Fibroblast of villous mesenchyme (primary cell): ENCODE results near the gene TRAPPC2B. TPM values are rescaled to one million over a fixed set of nuclear protein-coding genes. Genes with fewer than 3 reads are reported as not detected.
"Not testable (repeated sequence)": the region's sequence is repeated elsewhere in the genome, so short reads cannot be mapped to it uniquely, and the experiment has no call there.

Experiments
- DNase-seq: peaks from one replicate; pipeline ENCODE4 v3.0.0-alpha.2; 2010; ENCODE audit warnings: low read depth
- H3K4me3 ChIP-seq: 2 replicates; pipeline ENCODE4 v1.5.1; 2011; ENCODE audit warnings: low read depth, mild to moderate bottlenecking, low read length
- total RNA-seq: library from RNA; depleted of rRNA; stranded (reverse); fragments of >200 nt; gene quantifications from 2 replicates; pipeline ENCODE4 v1.2.3, GENCODE V29; 2012
- TF ChIP-seq, protein P1 (sequence below): IDR thresholded peaks from 2 replicates; pipeline ENCODE4 v1.5.1; 2012; ENCODE audit warnings: low read depth, mild to moderate bottlenecking, low read length; ENCODE audit not compliant: insufficient read depth

The TRAPPC2B gene
- total RNA-seq, 1 donor, result 11.7 TPM

DNA sequence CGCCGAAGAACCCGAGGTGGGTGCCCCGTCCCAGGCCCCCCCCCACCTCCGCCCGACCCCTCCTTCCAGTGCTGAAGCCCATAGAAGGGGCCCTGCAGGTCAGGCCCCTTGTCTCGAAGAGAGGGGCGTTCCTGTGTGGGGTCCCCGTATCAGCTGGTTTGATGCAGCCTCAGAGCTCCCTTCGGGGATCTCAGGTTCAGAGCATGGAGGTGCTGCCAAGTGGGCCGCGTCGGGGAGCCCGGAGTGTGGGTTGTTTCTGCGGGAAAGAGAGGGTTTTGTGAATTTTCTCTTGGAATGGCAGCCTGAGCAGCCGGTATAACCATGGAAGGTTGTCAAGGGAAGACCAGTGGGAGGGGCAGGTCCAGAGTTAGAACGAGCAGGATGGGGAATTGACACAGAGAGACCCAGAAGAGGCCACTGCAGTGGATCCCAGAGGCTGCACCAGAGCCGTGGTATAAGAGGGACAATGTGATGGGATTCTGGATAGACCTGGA, 384 bp downstream of the TRAPPC2B start:
- TF ChIP-seq, protein P1, sequence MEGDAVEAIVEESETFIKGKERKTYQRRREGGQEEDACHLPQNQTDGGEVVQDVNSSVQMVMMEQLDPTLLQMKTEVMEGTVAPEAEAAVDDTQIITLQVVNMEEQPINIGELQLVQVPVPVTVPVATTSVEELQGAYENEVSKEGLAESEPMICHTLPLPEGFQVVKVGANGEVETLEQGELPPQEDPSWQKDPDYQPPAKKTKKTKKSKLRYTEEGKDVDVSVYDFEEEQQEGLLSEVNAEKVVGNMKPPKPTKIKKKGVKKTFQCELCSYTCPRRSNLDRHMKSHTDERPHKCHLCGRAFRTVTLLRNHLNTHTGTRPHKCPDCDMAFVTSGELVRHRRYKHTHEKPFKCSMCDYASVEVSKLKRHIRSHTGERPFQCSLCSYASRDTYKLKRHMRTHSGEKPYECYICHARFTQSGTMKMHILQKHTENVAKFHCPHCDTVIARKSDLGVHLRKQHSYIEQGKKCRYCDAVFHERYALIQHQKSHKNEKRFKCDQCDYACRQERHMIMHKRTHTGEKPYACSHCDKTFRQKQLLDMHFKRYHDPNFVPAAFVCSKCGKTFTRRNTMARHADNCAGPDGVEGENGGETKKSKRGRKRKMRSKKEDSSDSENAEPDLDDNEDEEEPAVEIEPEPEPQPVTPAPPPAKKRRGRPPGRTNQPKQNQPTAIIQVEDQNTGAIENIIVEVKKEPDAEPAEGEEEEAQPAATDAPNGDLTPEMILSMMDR, result no peak
- peak overlapping the region; percentile 72 for H3K4me3 ChIP-seq
- DNase-seq, result peak; percentile 21

DNA sequence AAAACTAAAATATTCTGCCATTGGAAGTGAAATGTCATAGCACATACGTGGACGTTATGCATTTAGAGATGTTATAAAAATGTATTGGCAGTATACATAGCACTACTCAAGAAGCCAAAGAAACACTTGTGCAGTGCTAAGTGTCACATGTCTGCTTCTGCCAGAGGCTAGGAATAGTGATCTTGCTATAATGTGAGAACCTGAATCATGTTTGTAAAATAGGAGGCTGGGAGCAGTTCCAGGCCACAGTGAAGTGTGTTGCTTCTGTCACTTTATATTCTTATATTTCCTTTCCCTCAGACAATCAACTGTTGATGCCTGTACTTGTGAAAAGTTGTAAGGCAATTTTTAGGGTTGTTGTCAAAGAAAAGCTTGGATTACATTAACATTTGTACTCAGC, 3.4 kb downstream of the TRAPPC2B start:
- no peak overlapping the region for H3K4me3 ChIP-seq
- DNase-seq, result no peak
- TF ChIP-seq, protein P1, result no peak

DNA sequence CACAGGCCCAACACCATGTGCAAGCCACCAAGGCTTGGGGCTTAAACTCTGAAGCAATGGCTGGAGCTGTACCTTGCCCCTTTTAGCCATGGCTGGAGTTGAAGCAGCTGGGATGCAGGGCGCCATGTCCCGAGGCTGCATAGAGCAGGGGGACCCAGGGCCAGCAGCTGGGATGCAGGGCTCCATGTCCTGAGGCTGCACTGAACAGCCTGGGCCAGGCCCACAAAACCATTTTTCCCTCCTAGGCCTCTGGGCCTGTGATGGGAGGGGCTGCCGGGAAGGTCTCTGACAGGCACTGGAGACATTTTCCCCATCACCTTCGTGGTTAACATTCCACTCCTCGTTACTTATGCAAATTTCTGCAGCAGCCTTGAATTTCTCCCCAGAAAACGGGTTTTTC, 10.8 kb downstream of the TRAPPC2B start:
- H3K4me3 ChIP-seq, result no peak overlapping the region
- TF ChIP-seq, protein P1, result no peak
- no peak for DNase-seq

DNA sequence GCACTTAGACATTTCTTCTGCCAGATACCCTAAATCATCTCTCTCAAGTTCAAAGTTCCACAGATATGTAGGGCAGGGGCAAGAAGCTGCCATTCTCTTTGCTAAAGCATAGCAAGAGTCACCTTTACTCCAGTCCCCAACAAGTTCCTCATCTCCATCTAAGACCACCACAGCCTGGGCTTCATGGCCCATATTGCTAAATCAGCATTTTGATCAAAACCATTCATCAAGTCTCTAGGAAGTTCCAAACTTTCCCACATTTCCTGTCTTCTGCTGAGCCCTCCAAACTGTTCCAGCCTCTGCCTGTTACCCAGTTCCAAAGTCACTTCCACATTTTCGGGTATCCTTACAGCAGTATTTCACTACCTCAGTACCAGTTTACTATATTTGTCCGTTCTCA, 11.3 kb downstream of the TRAPPC2B start:
- not testable (repeated sequence) for DNase-seq, H3K4me3 ChIP-seq

DNA sequence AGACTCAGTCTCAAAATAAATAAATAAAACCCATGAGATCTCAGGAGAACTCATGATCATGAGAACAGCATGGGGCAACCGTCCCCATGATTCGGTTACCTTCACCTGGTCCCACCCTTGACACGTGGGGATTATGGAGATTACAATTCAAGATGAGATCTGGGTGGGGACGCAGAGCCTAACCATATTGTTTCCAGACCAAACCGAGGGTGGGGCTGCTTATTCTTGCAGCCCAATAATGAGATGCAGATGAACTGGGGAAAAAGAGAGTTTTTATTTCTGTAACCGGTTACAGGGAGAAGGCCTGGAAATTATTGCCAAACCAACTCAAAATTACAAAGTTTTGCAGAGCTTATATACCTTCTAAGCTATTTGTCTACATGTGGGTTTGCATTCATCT, 12.8 kb downstream of the TRAPPC2B start:
- TF ChIP-seq, protein P1, result no peak
- no peak overlapping the region for H3K4me3 ChIP-seq
- no peak for DNase-seq

DNA sequence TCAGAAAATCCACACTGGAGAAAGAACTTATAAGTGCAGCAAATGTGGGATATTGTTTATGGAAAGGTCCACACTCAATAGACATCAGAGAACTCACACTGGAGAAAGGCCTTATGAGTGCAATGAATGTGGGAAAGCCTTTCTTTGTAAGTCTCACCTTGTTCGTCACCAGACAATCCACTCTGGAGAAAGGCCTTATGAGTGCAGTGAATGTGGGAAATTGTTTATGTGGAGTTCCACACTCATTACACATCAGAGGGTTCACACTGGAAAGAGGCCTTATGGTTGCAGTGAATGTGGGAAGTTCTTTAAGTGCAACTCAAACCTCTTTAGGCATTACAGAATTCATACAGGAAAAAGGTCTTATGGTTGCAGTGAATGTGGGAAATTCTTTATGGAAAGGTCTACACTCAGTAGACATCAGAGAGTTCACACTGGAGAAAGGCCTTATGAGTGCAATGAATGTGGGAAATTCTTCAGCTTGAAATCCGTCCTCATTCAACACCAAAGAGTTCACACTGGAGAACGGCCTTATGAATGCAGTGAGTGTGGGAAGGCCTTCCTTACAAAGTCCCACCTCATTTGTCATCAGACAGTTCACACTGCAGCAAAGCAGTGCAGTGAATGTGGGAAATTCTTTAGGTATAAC, 14.3 kb downstream of the TRAPPC2B start:
- TF ChIP-seq, protein P1, result no peak
- DNase-seq, result no peak

DNA sequence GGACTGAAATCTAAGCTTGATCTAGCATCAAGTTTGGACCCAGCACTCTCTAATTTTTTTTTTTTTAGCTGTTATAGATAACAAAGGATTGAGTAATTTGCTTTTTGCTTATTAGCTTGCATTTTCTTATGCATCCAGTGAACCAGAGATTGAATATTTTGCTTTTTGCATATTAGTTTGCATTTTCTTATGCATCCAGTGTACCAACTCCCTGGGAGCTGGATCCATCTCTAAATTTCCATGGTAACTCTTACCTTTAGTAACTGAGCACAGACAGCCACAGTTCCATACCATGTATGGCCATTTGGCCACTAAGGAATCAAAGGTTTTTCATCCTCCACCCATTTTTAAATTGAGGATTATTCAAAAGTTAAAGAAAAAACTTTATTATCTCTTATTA, 17.6 kb downstream of the TRAPPC2B start:
- no peak overlapping the region for H3K4me3 ChIP-seq
- DNase-seq, result no peak
- TF ChIP-seq, protein P1, result no peak

More for the DNA sequence above, 14.3 kb downstream of the TRAPPC2B start:
- no peak overlapping the region for H3K4me3 ChIP-seq
